ENCODE measurements around the gene RYR1. TPM values are rescaled to one million over a fixed set of nuclear protein-coding genes. Genes with fewer than 3 reads are reported as not detected.

Gene RYR1
- total RNA-seq, 2 experiments from 2014 or later = 0.54 to 1.4 TPM

GRCh38 chr19:38614289-38614688, 180.8 kb downstream of the RYR1 start:
- no peak for TF ChIP-seq EZH2phosphoT487 (IDR thresholded peaks at IDR 0.05; ENCODE audit: borderline replicate concordance, low read depth, low read length)
- TF ChIP-seq, protein P1, sequence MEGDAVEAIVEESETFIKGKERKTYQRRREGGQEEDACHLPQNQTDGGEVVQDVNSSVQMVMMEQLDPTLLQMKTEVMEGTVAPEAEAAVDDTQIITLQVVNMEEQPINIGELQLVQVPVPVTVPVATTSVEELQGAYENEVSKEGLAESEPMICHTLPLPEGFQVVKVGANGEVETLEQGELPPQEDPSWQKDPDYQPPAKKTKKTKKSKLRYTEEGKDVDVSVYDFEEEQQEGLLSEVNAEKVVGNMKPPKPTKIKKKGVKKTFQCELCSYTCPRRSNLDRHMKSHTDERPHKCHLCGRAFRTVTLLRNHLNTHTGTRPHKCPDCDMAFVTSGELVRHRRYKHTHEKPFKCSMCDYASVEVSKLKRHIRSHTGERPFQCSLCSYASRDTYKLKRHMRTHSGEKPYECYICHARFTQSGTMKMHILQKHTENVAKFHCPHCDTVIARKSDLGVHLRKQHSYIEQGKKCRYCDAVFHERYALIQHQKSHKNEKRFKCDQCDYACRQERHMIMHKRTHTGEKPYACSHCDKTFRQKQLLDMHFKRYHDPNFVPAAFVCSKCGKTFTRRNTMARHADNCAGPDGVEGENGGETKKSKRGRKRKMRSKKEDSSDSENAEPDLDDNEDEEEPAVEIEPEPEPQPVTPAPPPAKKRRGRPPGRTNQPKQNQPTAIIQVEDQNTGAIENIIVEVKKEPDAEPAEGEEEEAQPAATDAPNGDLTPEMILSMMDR (conservative IDR thresholded peaks at IDR 0.05; ENCODE audit: low read length) = no peak
- no peak for DNase-seq (ENCODE audit: low spot score)
- CTCF ChIA-PET (ENCODE audit: unreplicated experiment) = no interaction called here
- no peaks in the 10 kb centered on the region for H4K20me1 ChIP-seq (ENCODE audit: insufficient read depth, low read length)
- peaks cover 27% of the 10 kb centered on the region for H3K4me1 ChIP-seq (ENCODE audit: insufficient read depth, low read length, poor library complexity, severe bottlenecking)
- no peaks in the 10 kb centered on the region for H3K9me3 ChIP-seq (ENCODE audit: low read length)
- H3K4me3 ChIP-seq (ENCODE audit: low read depth, low read length, poor library complexity, severe bottlenecking) = no peak overlapping the region
- POLR2A ChIA-PET = interaction anchor here (0.6 kb wide), 1 partner anchor 58 kb away, joined by 3 read pairs; no protein-coding TSS in a partner anchor
- no peak overlapping the region for H3K4me2 ChIP-seq (ENCODE audit: low read length)
- H3K36me3 ChIP-seq (ENCODE audit: insufficient read depth, low read length) = peaks cover 60% of the 10 kb centered on the region
- intact Hi-C loops (cut with micrococcal nuclease; ENCODE audit: unreplicated experiment) = no loop called here
- H3K9me2 ChIP-seq (ENCODE audit: insufficient read depth, low read length) = no peaks in the 10 kb centered on the region
- no peak overlapping the region for H3K27ac ChIP-seq (ENCODE audit: low read depth, low read length, poor library complexity, severe bottlenecking)
- BruUV-seq (replicated peaks) = no TSS peak
- H2AFZ ChIP-seq (ENCODE audit: low read length) = no peak overlapping the region
- peaks cover 37% of the 10 kb centered on the region for H3K79me2 ChIP-seq (ENCODE audit: insufficient read depth, low read depth, low read length)

- Histone ChIP-seq H3K79me2 (ENCODE audit: insufficient read depth, low read depth, low read length) (peaks cover 45% of the 10 kb centered on the region), H3K4me3 (ENCODE audit: low read depth, low read length, poor library complexity, severe bottlenecking) (peak overlapping the region; percentile 92), H3K27ac (ENCODE audit: low read depth, low read length, poor library complexity, severe bottlenecking) (no peak overlapping the region), H3K36me3 (ENCODE audit: insufficient read depth, low read length) (peaks cover 54% of the 10 kb centered on the region), H3K4me2 (ENCODE audit: low read length) (peak overlapping the region; percentile 78), H4K20me1 (ENCODE audit: insufficient read depth, low read length) (peaks cover 7% of the 10 kb centered on the region; the same call in 1 of the 2 replicates), H3K4me1 (ENCODE audit: insufficient read depth, low read length, poor library complexity, severe bottlenecking) (peaks cover 33% of the 10 kb centered on the region), H3K9me3 (ENCODE audit: low read length) (no peaks in the 10 kb centered on the region), H3K9me2 (ENCODE audit: insufficient read depth, low read length) (no peaks in the 10 kb centered on the region), H2AFZ (ENCODE audit: low read length) (no peak overlapping the region)
- ChIA-PET POLR2A (interaction anchor here (0.6 kb wide), 1 partner anchor 59 kb away, joined by 3 read pairs; no protein-coding TSS in a partner anchor), CTCF (ENCODE audit: unreplicated experiment) (no interaction called here)
- BruUV-seq (replicated peaks) = TSS peak; percentile 67
- intact Hi-C loops (cut with micrococcal nuclease; ENCODE audit: unreplicated experiment) = loop anchor here (5.0 kb wide), 1 partner anchor 213 kb away; the partner anchor contains the start of gene FAM98C
- no peak for TF ChIP-seq EZH2phosphoT487 (IDR thresholded peaks at IDR 0.05; ENCODE audit: borderline replicate concordance, low read depth, low read length)
- TF ChIP-seq, protein P1 (conservative IDR thresholded peaks at IDR 0.05; ENCODE audit: low read length) = no peak
- no peak for DNase-seq (ENCODE audit: low spot score)
Measured at GRCh38 chr19:38615007-38615581, 181.6 kb downstream of the RYR1 start.

GRCh38 chr19:38616265-38616664, 182.8 kb downstream of the RYR1 start:
- ChIA-PET CTCF (ENCODE audit: unreplicated experiment) (interaction anchor here (0.5 kb wide), 1 partner anchor 214 kb away, joined by 4 read pairs; no protein-coding TSS in a partner anchor), POLR2A (no interaction called here)
- H3K9me2 ChIP-seq (ENCODE audit: insufficient read depth, low read length) = no peaks in the 10 kb centered on the region
- BruUV-seq (replicated peaks) = no TSS peak
- intact Hi-C loops (cut with micrococcal nuclease; ENCODE audit: unreplicated experiment) = loop anchor here (5.0 kb wide), 1 partner anchor 214 kb away; the partner anchor contains the start of gene FAM98C
- H3K4me2 ChIP-seq (ENCODE audit: low read length) = peak overlapping the region; percentile 78
- TF ChIP-seq, protein P1 (conservative IDR thresholded peaks at IDR 0.05; ENCODE audit: low read length) = no peak
- no peak for TF ChIP-seq EZH2phosphoT487 (IDR thresholded peaks at IDR 0.05; ENCODE audit: borderline replicate concordance, low read depth, low read length)
- H4K20me1 ChIP-seq (ENCODE audit: insufficient read depth, low read length) = peaks cover 11% of the 10 kb centered on the region; the same call in 1 of the 2 replicates
- H3K27ac ChIP-seq (ENCODE audit: low read depth, low read length, poor library complexity, severe bottlenecking) = peak overlapping the region; percentile 87
- DNase-seq (ENCODE audit: low spot score) = peak; percentile 17
- peaks cover 37% of the 10 kb centered on the region for H3K4me1 ChIP-seq (ENCODE audit: insufficient read depth, low read length, poor library complexity, severe bottlenecking)
- peaks cover 56% of the 10 kb centered on the region for H3K36me3 ChIP-seq (ENCODE audit: insufficient read depth, low read length)
- H3K79me2 ChIP-seq (ENCODE audit: insufficient read depth, low read depth, low read length) = peaks cover 56% of the 10 kb centered on the region
- H3K9me3 ChIP-seq (ENCODE audit: low read length) = no peaks in the 10 kb centered on the region
- peak overlapping the region; percentile 92 for H3K4me3 ChIP-seq (ENCODE audit: low read depth, low read length, poor library complexity, severe bottlenecking)
- no peak overlapping the region for H2AFZ ChIP-seq (ENCODE audit: low read length)

Measured in OCI-LY7 (cell line).